ENCODE data around the gene SPON1. TPM values are rescaled to one million over a fixed set of nuclear protein-coding genes. Genes with fewer than 3 reads are reported as not detected.
"Not testable (repeated sequence)": the region's sequence is repeated elsewhere in the genome, so short reads cannot be mapped to it uniquely, and the experiment has no call there.

SPON1 gene
- total RNA-seq, 1 donor from 2014 or later: 0.76 TPM

DNA sequence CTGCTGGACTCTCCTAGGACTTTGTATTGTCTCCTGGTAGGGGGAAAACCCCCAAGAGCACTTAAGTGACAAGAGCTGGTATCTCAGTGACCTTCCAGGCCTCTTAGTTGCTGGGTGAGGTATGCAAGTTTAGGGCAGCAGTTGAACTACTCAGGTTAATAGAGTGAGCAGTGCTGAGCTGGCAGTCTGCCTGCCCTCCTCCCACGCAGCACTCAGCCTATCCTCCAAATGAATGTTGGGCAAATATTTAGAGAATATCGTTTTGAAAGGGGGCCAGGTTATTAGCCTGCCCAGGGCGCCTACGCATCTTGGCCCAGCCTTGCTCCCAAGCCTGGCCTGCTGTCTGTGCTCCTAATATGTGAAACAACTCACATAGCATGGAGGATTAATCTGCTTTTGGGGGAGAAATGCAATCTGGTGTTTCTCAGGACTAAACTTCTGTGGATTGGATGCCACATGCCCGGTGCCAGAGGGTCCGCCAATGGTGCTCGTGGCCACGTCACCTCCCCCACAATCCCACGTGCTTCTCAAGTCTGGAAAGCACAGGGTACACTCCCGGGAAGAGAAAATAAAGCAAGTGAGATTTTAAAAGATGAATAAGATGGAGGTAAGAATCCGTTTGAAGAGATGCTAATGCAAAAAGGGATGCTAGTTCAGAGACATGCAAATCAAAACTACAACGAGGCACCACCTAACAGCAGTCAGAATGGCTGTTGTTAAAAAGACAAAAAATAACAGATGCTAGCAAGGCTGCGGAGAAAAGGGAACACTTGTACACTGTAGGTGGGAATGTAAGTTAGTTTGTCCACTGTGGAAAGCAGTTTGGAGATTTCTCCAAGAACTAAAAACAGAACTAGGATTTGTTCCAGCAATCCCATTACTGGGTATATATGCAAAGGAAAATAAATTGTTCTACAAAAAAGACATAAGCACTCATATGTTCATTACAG lies 67.7 kb downstream of the SPON1 start:
- intact Hi-C loops (cut with micrococcal nuclease): no loop called here

DNA sequence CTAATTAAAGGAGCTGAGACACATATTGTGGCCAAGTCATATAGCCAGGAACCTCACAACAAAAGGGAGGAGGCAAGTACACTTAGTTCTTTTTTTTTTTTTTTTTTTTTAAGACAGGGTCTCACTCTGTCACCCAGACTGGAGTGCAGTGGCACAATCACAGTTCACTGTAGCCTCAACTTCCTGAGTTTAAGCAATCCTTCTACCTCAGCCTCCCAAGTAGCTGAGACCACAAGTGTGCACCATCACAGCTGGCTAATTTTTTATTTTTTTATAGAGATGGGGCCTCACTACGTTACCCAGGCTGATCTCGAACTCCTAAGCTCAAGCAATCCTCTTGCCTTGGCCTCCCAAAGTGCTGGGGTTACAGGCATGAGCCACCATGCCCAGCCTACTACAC lies 73.0 kb downstream of the SPON1 start:
- intact Hi-C loops (cut with micrococcal nuclease): not testable (repeated sequence)

DNA sequence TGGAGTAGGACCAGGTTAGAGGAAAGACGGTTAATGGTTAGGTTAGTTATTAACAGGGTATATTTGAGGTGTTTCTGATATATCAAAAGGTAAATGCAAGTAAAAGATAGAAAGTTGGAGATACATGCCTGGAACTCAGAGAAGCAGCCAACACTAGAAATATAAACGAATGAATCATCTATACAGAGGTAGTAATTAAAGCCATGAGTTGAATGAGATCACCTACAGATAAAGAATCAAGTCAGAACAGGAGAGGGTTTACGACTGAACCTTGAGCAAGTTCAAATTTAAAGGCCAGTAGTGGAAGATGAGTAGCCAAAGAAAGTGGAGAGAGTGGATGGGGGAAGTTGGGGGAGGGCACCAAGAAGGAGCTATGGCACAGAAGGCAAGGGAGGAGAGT lies 73.9 kb downstream of the SPON1 start:
- intact Hi-C loops (cut with micrococcal nuclease): no loop called here

DNA sequence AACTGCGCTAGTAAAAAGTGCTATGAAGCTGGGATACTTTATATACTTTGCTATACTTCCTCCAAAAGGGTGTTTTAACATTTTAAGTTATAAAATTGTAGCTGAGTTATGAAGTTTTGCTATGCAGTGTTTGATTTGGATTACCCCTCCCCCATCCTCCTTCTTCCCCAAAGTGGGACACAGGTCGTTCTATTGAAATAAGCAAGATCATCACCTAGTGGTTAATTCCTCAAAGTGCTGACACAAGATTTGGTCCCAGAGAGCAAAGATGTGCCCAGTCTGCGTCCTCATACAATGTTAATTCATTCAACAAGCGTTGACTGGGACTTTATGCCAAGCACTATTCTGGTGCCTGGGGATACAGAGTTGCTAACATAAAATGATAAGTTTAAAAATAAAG lies 78.5 kb downstream of the SPON1 start:
- intact Hi-C loops (cut with micrococcal nuclease): no loop called here

DNA sequence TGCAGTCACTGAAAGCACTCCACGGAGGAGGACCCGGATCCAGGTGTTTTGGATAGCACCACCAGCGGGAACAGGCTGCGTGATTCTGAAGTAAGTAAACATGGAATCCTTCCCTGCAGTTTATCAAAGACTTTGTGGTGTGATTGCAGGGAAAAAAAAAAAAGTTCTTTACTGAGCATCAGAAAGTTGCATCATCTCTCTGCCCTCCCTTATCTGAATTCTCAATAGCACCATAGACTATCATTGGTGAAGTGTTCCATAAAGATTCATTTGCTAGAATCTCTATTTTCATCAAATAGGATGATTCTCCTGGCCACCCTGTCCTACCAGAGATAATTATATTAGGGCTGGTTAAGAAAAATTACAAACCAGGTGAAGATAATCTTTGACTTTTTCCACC lies 79.0 kb downstream of the SPON1 start:
- intact Hi-C loops (cut with micrococcal nuclease): no loop called here

DNA sequence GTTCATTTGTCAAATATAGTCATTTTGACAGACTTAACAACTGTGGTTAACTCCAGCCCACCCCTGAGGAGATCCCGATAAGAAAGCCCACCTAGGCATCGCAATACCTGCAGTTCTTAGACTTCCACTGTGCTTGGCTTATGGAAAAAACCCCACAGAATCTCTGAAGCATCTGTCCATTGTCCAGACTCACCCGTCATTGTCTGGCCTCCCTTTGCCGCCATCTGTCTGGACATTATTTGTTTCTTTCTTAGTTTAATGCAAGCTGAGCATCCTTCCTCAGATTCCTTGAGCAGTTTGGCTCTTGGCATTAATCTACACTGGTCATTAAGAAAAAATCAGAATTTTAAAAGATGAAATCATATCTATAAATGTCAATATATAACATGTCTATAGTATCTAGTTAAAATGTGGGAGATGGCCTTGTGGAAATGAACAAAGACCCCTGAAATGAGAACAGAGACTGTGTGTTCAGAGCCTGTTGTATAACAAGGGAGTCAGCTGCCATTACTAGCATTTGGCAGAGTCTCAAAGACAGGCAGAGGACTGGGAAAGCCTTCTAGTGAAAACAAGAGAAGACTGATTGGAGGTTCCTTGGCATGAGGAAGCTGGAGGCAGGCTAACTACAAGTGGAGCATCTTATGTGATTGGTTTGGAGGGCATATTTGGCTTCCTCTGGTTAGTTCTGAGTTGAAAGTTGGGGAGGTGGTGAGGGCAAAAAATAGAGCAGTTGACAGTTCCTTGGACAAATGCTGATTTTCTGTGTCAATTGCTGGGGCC lies 80.4 kb downstream of the SPON1 start:
- intact Hi-C loops (cut with micrococcal nuclease): no loop called here

DNA sequence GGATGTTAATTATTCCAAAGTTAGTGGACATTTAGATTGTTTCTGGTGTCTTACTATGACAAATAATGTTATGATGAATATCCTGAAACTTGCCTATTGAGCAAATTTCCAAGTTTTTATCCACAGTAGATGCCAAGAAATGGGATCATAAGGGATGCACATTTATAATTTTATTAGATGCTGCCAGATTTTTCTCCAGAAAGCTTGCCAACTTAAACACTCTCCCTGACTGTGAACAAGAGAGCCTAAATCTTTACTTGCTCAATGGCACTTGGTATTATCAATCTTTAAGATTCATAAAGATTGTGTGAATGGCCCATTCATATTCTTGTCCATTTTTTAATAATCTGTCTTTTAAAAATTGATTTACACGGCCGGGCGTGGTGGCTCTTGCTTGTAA lies 82.4 kb downstream of the SPON1 start:
- intact Hi-C loops (cut with micrococcal nuclease): no loop called here

DNA sequence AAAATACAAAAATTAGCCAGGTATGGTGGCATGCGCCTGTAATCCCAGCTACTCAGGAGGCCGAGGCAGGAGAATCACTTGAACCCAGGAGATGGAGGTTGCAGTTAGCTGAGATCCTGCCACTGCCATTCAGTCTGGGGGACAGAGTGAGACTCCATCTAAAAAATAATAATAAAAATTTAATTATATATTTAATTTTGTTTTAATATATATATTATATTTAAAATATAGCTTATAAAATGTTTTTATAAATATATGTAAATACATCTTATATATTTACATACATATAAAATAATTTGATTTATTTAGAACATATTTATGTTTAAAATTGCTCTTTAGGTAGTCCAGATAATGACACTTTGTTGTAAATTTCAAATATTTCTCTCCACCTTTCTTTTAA lies 82.9 kb downstream of the SPON1 start:
- intact Hi-C loops (cut with micrococcal nuclease): no loop called here

DNA sequence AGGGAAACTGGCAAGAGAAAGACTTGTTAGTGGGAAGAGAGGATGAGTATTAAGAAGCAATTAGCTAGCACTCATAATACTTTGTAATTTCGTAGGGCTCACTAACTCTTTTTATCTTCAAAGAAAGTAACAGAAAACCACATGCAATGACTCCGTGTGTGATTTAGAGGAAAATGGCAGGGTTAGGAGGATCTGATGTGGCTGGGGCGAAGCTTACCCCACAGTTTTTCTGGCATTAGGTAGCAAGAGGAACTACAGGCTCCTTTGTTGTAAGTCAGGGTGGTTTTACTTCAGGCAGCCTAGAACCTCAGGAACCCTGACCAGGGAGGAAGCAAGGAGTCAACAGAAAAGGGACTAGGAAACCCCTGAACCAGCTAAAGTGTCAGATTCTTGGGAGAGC lies 89.7 kb downstream of the SPON1 start:
- intact Hi-C loops (cut with micrococcal nuclease): no loop called here

DNA sequence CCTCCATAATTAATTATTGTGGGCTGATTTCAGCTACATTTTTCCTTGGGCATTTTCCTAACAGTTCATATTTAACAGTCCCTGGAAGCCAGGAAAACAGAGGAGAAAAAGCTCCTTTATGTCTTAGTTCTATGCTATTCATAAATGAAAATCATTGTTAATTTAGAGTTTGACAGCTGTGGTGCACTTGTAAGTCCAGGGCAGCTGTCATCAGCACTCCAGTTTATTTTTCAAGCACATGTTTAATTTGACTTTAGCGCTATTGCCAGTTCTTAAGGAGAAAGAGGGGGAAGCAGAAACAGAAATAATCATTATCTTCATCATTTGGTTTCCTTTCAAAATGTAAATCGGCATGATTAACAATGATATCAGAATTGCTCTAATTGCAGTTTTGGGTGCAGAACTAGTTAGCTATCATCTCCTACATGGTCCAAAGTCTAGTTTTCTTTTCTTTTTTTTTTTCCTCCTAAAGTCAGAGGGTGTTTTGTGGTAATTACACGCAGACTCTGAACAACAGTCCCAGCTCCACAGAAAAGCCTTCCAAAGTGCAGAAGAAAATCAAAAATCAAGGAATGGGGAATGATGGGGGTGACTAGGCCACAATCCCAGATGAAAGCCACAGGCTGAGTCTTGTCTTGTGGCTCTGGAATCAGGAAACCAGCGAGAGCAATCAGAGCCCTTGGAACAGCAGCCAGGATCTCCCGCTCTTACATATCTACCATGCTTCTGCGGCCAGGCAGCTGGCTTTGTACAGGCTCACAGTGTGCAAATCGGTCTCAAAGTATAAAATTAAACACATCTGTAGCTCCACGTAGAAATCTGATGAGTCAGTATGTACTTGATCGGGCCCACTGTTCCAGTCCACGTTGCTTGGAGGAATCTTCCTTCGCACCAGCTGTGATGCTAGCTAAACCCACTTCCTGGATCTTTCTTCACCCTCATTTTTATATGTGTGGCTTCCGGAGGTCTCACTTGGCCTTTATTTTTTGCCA lies 91.9 kb downstream of the SPON1 start:
- intact Hi-C loops (cut with micrococcal nuclease): no loop called here

DNA sequence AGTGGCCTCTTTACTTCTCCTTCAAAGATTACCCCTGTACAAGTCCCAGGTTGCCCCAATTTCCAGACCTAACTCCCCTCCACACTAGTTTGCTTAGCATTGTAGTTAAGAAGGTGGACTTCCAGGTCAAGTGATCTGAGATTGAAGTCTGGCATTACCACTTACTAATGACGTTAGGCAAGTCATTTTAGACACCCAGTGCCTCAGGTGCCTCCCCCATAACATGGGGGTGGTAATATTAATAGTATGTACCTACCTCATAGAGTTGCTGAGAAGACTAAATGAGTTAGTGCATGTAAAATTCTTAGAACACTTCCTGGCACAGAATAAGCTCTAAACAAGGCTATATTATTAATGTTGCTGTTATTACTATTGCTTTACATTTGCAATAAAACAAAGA lies 93.4 kb downstream of the SPON1 start:
- intact Hi-C loops (cut with micrococcal nuclease): no loop called here

DNA sequence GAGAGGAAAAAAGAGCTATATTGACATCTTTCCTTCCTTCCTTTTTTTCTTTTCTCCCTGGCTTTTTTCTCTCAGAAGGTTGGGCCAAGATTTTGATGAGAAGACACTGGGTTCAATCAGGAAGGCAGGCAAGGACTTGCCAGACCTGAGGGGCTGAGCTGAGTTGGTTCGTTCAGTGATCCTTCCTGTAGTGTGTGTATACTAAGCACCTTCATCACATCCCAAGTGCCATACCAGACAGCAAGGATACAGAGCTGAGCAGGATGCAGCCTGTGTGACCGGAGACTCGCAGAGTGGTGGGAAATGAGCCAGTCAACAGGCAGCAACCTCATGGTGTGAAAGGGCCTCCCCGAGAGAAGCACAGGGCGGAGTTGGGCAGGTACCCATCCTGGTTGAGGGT lies 95.5 kb downstream of the SPON1 start:
- intact Hi-C loops (cut with micrococcal nuclease): no loop called here

DNA sequence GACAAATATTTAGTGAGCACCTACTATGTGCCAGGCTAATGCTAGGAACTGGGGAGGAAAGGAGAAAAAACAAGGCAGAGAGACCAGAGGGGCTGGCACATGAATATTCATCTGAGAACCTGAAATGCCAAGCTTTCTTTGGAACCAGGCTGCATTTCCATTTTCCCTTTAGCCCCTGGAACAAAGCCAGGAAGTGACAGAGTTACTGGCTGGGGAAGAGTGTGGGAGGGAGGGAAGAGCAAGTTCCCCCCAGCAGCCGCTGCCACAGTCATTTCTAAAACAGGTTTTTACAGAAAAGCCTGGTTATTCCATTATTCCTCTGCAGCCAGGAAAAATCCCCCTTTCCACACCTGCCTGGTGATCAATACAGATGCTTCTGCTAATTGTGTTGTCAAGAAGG lies 97.0 kb downstream of the SPON1 start:
- intact Hi-C loops (cut with micrococcal nuclease): no loop called here

DNA sequence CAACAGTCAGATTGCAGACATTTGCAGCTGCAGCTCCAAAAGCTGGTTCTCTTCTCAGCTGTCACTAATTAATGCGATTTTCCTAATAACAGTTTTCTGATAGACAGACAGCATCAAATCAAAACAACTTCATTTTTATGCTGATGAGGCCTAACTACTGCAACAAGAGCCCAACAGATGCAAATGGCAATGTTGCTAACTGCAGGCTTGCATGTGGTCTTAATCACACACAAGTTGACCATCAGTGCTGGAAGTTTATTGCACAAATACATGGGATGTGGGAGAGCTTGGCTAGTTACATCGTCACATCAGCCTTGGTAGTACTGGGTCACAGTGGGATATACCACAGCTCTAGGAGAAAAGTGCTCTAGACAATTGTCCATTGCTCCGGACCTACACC lies 99.2 kb downstream of the SPON1 start:
- intact Hi-C loops (cut with micrococcal nuclease): no loop called here

DNA sequence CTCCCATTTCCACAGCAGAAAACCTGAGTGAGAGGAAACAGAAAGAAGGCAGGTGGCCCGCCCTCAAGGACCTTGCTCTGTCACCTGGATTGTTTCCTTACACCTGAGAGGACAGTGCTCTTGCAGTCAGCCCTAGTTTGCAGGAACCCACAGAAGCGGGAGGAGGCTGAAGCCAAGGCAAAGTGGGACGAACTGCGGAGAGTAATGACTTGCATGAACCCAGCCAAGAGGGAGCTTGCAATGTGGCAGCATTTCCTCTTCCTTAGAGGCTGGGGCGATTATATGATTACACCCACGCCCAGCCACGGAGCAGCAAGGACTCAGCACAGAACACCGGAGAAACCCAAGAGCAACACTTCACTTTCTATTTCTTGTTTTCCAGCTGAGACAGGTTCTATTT lies 102.6 kb downstream of the SPON1 start:
- intact Hi-C loops (cut with micrococcal nuclease): no loop called here

DNA sequence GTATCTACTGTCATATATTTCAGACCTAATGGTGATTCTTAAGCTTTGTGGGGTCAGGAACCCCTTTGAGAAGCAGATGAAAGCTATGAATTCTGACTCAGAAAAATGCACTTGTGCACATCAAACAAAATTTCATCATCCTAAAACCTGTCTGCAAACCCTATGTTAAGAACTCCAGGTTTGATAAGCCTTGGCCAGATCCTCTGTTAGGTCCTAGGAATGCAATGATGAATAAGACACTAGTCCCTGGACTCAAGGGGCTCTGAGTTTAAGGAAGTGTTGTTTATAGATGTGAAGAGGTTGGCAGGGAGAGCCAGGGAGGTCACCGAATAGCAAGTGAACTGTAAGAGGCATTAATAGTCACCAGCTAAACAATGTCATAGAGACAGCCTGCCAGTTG lies 103.2 kb downstream of the SPON1 start:
- intact Hi-C loops (cut with micrococcal nuclease): no loop called here

DNA sequence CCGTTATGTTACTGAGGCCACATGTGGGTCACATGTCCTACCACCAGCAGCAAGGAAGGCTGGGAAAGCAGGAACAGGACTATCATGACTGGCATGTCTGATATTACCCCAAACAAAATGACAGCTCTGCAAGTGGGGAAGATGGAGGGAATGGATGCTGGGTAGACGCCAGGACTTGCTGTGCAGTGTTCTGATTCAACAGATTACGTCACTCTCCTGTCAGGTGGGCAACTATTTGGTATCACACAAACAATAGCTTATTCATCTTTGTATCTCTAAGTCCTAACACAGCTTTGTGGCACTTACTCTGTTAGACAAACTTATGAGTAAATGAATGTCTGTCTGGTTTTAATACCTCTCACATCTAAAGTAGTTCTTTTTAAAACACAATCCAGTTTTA lies 105.2 kb downstream of the SPON1 start:
- intact Hi-C loops (cut with micrococcal nuclease): no loop called here

DNA sequence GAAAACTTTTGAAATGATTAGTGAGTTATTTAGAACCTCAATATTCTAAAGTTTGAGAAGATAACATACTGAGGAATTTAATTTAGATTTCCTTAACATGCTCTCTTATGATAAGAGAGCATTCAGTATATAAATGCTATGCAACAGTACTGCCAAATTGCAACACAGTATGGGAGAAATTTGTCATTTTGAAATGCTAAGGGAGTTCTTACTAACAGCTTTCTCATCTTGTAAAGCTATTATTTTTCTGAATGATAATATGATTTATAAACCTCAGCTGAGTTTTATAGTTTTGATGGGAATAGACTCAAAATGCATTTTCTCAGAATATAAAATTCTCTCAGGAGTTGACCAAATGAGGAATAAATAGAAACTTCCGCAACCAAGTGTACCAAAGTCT lies 108.4 kb downstream of the SPON1 start:
- intact Hi-C loops (cut with micrococcal nuclease): no loop called here

DNA sequence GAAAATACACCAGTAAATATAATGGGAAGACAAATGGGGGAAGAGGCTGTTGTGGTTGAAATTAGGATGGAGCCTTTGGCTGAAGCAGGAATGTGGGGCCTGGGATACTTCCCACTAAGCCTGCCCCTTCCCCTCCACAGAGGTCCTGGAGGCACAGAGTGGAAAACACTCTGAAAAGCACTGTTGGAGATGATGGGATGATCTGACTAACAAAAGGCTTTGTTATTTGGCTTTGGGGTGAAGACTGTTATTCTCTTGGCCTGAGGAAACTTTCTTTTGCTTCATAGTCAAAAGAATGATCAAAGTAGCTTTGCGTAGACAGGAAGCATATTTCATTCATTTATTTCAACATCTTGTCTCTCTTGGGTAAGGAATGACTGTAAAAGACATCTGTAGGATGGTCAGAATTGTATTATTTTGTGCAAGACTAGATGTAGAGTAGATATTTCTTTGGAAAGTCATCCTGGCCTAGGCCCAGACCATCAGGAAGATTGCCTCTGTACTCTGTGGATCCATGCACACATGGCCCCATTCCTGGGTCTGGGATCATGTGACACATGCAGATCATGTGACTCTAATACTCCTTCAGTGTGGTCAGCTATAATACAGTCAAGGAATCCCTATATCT lies 111.4 kb downstream of the SPON1 start:
- intact Hi-C loops (cut with micrococcal nuclease): loop anchor here (2.0 kb wide), 2 partner anchors 75 to 205 kb away; no protein-coding TSS in a partner anchor

All from T-helper 1 cell treated with Interleukin-12 subunit alpha and Interleukin-12 subunit beta and Interleukin-4 antibody, amounts not matched to agents 30 ng/mL and 1 ng/mL, for 36 hours (primary cell).